Prostate gland (tissue), 2 donors: ENCODE measurements around the gene JADE1.

Experiments used
- CTCF ChIP-seq, 4 experiments: fragments of 200-600 bp in 2 of 4; fragments of 450-650 bp in 2 of 4; sonication (generic) in 2 of 4; IDR thresholded peaks; 1 replicate in 3 of 4; 2 replicates in 1 of 4; pipeline ENCODE4 v1.5.1; 2016 to 2019; ENCODE audit warnings: antibody characterized with exemption in 4 of 4, mild to moderate bottlenecking in 2 of 4, moderate library complexity in 2 of 4
- POLR2A ChIP-seq: fragments of 450-650 bp; IDR thresholded peaks from one replicate; pipeline ENCODE4 v1.6.1; 2016; ENCODE audit warnings: antibody characterized with exemption, mild to moderate bottlenecking
- POLR2AphosphoS5 ChIP-seq: sonication (generic); formaldehyde crosslinking; IDR thresholded peaks from one replicate; pipeline ENCODE4 v1.6.1; 2017; ENCODE audit warnings: antibody characterized with exemption

- no peak for TF ChIP-seq CTCF (IDR thresholded peaks at IDR 0.05)
- TF ChIP-seq POLR2A: no peak
- no peak for TF ChIP-seq POLR2AphosphoS5
Observed at GRCh38 chr4:128812442-128813235, 3.1 kb downstream of the JADE1 start.
